Caco-2 (cell line): Measurements from ENCODE around the gene COL4A6. TPM values are rescaled to one million over a fixed set of nuclear protein-coding genes. Genes with fewer than 3 reads are reported as not detected.
"Not testable (repeated sequence)": the region's sequence is repeated elsewhere in the genome, so short reads cannot be mapped to it uniquely, and the experiment has no call there.

Experiments
- BruUV-seq: library from RNA; stranded (reverse); fragments of 400-500 nt; replicated peaks from 2 replicates; lab custom pipeline; 2021; lab: Mats Ljungman, UMichigan
- CTCF ChIA-PET: fragments of 300-600 bp; sonication (Branson Sonifier 250); formaldehyde crosslinking; loops from one replicate; lab custom pipeline; 2022; ENCODE audit warnings: antibody characterized with exemption; lab: Charles Lee
- POLR2A ChIA-PET: fragments of 300-600 bp; sonication (Branson Sonifier 250); formaldehyde crosslinking; loops from one replicate; lab custom pipeline; 2022; ENCODE audit warnings: antibody characterized with exemption; lab: Charles Lee
- DNase-seq, 2 experiments: peaks; one replicate each; pipeline versions ENCODE4 v3.0.0 to v3.0.0-alpha.2; 2020 to 2022
- H3K27me3 ChIP-seq: replicated peaks from 2 replicates; pipeline ENCODE4 v1.6.0; 2011; ENCODE audit warnings: low read length; ENCODE audit not compliant: control insufficient read depth, insufficient read depth
- H3K36me3 ChIP-seq: 2 replicates; pipeline ENCODE4 v1.5.1; 2011; ENCODE audit warnings: low read length; ENCODE audit not compliant: control insufficient read depth, insufficient read depth
- H3K4me1 ChIP-seq: fragments of 250-450 bp; sonication (Bioruptor Pico); 2 replicates; pipeline ENCODE4 v1.5.1; 2020; ENCODE audit warnings: mild to moderate bottlenecking
- H3K4me3 ChIP-seq: 2 replicates; pipeline ENCODE4 v1.5.1; 2011; ENCODE audit warnings: low read depth, mild to moderate bottlenecking, control low read depth, low read length
- H3K9me3 ChIP-seq: fragments of 250-450 bp; sonication (Bioruptor Pico); 2 replicates; pipeline ENCODE4 v1.5.1; 2020; ENCODE audit warnings: mild to moderate bottlenecking, moderate library complexity
- H3K27ac Mint-ChIP-seq: one replicate; pipeline ENCODE4 v1.8.0; 2022; ENCODE audit warnings: mixed read lengths; ENCODE audit not compliant: unreplicated experiment
- H3K27me3 Mint-ChIP-seq: one replicate; pipeline ENCODE4 v1.8.0; 2022; ENCODE audit warnings: mixed read lengths; ENCODE audit not compliant: insufficient read depth, unreplicated experiment
- H3K36me3 Mint-ChIP-seq: one replicate; pipeline ENCODE4 v1.8.0; 2022; ENCODE audit warnings: mild to moderate bottlenecking, mixed read lengths; ENCODE audit not compliant: insufficient read depth, unreplicated experiment
- H3K4me1 Mint-ChIP-seq: one replicate; pipeline ENCODE4 v1.8.0; 2022; ENCODE audit warnings: low read depth, mixed read lengths; ENCODE audit not compliant: unreplicated experiment
- H3K4me3 Mint-ChIP-seq: one replicate; pipeline ENCODE4 v1.8.0; 2022; ENCODE audit warnings: mild to moderate bottlenecking, moderate library complexity, mixed read lengths; ENCODE audit not compliant: unreplicated experiment
- H3K9me3 Mint-ChIP-seq: one replicate; pipeline ENCODE4 v1.8.0; 2022; ENCODE audit warnings: mixed read lengths; ENCODE audit not compliant: unreplicated experiment
- intact Hi-C: fragments of 100-400 bp; cut with micrococcal nuclease; formaldehyde crosslinking; loops from one replicate; pipeline ENCODE4 v1.10.0; 2022; ENCODE audit not compliant: unreplicated experiment
- total RNA-seq: library from RNA; stranded (reverse); gene quantifications from 2 replicates; pipeline ENCODE4 v1.2.3, GENCODE V29; 2022
- TF ChIP-seq, protein P1 (sequence below), 2 experiments: fragments of 200-600 bp in 1 of 2; IDR thresholded peaks; 1 replicate in 1 of 2; 2 replicates in 1 of 2; pipeline versions ENCODE4 v1.5.1 to v1.8.0; 2011 to 2022; ENCODE audit warnings: antibody characterized with exemption in 1 of 2, control low read depth in 1 of 2, inconsistent platforms in 1 of 2, low read depth in 1 of 2, low read length in 1 of 2, mild to moderate bottlenecking in 1 of 2, moderate library complexity in 1 of 2; ENCODE audit not compliant: insufficient read depth in 1 of 2, severe bottlenecking in 1 of 2, unreplicated experiment in 1 of 2

COL4A6 gene
- total RNA-seq, 1 experiment from 2014 or later, result 16.0 TPM

- no peak overlapping the region for H3K4me3 Mint-ChIP-seq
- no peak overlapping the region for H3K27ac Mint-ChIP-seq
- no TSS peak for BruUV-seq
- H3K27me3 Mint-ChIP-seq, result no peaks in the 10 kb centered on the region
- H3K9me3 Mint-ChIP-seq, result peaks cover 10% of the 10 kb centered on the region
- intact Hi-C loops, result no loop called here
- H3K4me1 ChIP-seq, result peaks cover 10% of the 10 kb centered on the region
- CTCF ChIA-PET, result no interaction called here
- H3K36me3 ChIP-seq, result no peaks in the 10 kb centered on the region
- no peaks in the 10 kb centered on the region for H3K4me1 Mint-ChIP-seq
- no peak for DNase-seq
- POLR2A ChIA-PET, result no interaction called here
- no peaks in the 10 kb centered on the region for H3K27me3 ChIP-seq
- H3K4me3 ChIP-seq, result no peak overlapping the region
- no peaks in the 10 kb centered on the region for H3K9me3 ChIP-seq
- H3K36me3 Mint-ChIP-seq, result peaks cover 8% of the 10 kb centered on the region
- TF ChIP-seq, protein P1, sequence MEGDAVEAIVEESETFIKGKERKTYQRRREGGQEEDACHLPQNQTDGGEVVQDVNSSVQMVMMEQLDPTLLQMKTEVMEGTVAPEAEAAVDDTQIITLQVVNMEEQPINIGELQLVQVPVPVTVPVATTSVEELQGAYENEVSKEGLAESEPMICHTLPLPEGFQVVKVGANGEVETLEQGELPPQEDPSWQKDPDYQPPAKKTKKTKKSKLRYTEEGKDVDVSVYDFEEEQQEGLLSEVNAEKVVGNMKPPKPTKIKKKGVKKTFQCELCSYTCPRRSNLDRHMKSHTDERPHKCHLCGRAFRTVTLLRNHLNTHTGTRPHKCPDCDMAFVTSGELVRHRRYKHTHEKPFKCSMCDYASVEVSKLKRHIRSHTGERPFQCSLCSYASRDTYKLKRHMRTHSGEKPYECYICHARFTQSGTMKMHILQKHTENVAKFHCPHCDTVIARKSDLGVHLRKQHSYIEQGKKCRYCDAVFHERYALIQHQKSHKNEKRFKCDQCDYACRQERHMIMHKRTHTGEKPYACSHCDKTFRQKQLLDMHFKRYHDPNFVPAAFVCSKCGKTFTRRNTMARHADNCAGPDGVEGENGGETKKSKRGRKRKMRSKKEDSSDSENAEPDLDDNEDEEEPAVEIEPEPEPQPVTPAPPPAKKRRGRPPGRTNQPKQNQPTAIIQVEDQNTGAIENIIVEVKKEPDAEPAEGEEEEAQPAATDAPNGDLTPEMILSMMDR (IDR thresholded peaks at IDR 0.05; ENCODE audit: insufficient read depth in 1 of 2, low read depth in 1 of 2, low read length in 1 of 2, severe bottlenecking in 1 of 2, unreplicated experiment in 1 of 2), result no peak
These were observed 58.0 kb downstream of the COL4A6 start for GRCh38 chrX:108380222-108380621.

DNA sequence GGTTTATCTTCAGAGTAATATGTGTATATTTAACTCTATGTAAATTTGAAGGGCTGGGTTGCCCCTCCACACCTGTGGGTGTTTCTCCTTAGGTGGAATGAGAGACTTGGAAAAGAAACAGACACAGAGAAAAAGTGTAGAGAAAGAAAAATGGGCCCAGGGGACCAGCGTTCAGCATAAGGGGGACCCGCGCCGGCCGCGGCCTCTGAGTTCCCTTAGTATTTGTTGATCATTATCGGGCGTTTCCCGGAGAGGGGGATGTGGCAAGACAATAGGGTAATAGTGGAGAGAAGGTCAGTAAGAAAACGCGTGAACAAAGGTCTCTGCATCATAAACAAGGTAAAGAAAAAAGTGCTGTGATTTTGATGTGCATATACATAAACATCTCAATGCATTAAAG, 61.4 kb downstream of the COL4A6 start:
- H3K36me3 Mint-ChIP-seq, H3K9me3 ChIP-seq, H3K27me3 ChIP-seq, CTCF ChIA-PET, H3K36me3 ChIP-seq, H3K9me3 Mint-ChIP-seq, BruUV-seq, H3K27me3 Mint-ChIP-seq, POLR2A ChIA-PET, intact Hi-C loops, H3K4me3 ChIP-seq: not testable (repeated sequence)
- DNase-seq, result peak in 1 of 2 experiments; percentile 3
- H3K4me1 ChIP-seq, result peaks cover 41% of the 10 kb centered on the region
- Mint-ChIP-seq H3K4me1 (peaks cover 17% of the 10 kb centered on the region), H3K27ac (peak overlapping the region; percentile 57), H3K4me3 (peak overlapping the region; percentile 64)

- H3K4me3 Mint-ChIP-seq, CTCF ChIA-PET, H3K9me3 ChIP-seq, H3K36me3 Mint-ChIP-seq, intact Hi-C loops, BruUV-seq, H3K27me3 Mint-ChIP-seq, POLR2A ChIA-PET, H3K9me3 Mint-ChIP-seq, H3K4me3 ChIP-seq, H3K27me3 ChIP-seq, H3K36me3 ChIP-seq: not testable (repeated sequence)
- Mint-ChIP-seq H3K27ac (peak overlapping the region; percentile 50), H3K4me1 (peaks cover 29% of the 10 kb centered on the region)
- peak in 1 of 2 experiments; percentile 4 for DNase-seq
- peaks cover 41% of the 10 kb centered on the region for H3K4me1 ChIP-seq
These were observed 62.6 kb downstream of the COL4A6 start for GRCh38 chrX:108375591-108375990.

- peaks cover 17% of the 10 kb centered on the region for H3K4me1 Mint-ChIP-seq
- H3K9me3 ChIP-seq, result no peaks in the 10 kb centered on the region
- no peaks in the 10 kb centered on the region for H3K27me3 Mint-ChIP-seq
- TF ChIP-seq, protein P1 (IDR thresholded peaks at IDR 0.05; ENCODE audit: insufficient read depth in 1 of 2, low read depth in 1 of 2, low read length in 1 of 2, severe bottlenecking in 1 of 2, unreplicated experiment in 1 of 2), result no peak
- ChIA-PET POLR2A (no interaction called here), CTCF (interaction anchor here (0.6 kb wide), 1 partner anchor 13 kb away, joined by 3 read pairs; no protein-coding TSS in a partner anchor)
- H3K9me3 Mint-ChIP-seq, result no peaks in the 10 kb centered on the region
- BruUV-seq, result no TSS peak
- H3K27me3 ChIP-seq, result no peaks in the 10 kb centered on the region
- no peak overlapping the region for H3K27ac Mint-ChIP-seq
- no peaks in the 10 kb centered on the region for H3K36me3 Mint-ChIP-seq
- intact Hi-C loops, result no loop called here
- H3K4me1 ChIP-seq, result peaks cover 2% of the 10 kb centered on the region
- no peaks in the 10 kb centered on the region for H3K36me3 ChIP-seq
- H3K4me3 Mint-ChIP-seq, result no peak overlapping the region
- H3K4me3 ChIP-seq, result no peak overlapping the region
- DNase-seq, result no peak
These were observed 71.4 kb downstream of the COL4A6 start for GRCh38 chrX:108366644-108367406.
